Occipital lobe (tissue), 2 donors: ENCODE results near the gene SPRTN. TPM values are rescaled to one million over a fixed set of nuclear protein-coding genes. Genes with fewer than 3 reads are reported as not detected.
A peak's percentile ranks its signal among the peaks of the same experiment; 100 is the strongest.
"Not testable (repeated sequence)": the region's sequence is repeated elsewhere in the genome, so short reads cannot be mapped to it uniquely, and the experiment has no call there.

Experiments used
- DNase-seq: peaks from one replicate; lab custom pipeline; 2025; lab: John Stamatoyannopoulos, UW
- total RNA-seq: library from RNA; depleted of rRNA; stranded (reverse); fragments of >200 nt; gene quantifications from one replicate; pipeline ENCODE4 v1.2.3, GENCODE V29; 2014

The SPRTN gene
- total RNA-seq, 1 donor from 2014 or later: 15.9 TPM

DNA sequence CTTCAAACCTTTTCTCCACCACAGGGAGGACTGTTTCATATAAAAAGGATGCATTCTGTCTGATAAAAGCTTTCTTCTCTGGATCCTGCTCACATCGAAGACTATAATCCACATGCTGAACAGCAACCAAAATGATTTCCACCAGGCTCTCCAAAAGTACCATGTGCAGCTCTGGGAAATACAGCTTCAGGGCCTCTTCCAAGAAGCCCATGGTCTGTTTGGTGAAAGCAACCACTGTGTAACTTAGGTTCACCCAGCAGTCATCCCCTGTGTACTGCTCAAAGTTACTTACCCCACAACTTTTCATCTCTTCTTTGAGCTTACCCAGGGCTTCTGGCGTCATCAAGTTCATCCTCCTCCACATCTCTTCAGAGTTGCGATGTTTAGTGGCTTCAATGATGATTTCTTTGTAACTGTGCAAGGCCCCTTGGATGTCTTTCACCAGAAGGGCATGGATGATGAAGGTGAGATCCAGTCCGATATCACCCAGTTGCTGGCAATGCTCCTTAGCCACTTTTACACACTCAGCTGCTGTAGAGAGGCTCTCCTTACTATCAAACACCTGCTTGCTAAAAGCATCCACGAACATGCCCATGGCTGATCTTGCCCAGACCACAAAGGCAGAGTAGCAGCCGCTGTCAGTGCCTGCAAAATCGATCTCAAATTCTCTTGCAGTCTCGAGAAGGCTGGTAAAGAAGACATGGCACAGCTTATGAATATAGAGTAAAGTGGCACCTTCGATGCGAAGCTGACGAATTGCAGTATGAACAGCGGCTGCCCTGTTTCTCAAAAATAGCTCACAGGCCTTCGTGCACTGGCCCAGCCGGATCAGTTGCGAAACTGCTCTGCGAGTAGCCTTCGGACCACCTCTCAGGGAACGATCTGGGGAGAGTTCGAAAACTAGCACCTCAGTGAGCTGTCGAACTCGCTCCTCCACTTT, 2.2 kb upstream of the SPRTN start:
- no peak for DNase-seq

DNA sequence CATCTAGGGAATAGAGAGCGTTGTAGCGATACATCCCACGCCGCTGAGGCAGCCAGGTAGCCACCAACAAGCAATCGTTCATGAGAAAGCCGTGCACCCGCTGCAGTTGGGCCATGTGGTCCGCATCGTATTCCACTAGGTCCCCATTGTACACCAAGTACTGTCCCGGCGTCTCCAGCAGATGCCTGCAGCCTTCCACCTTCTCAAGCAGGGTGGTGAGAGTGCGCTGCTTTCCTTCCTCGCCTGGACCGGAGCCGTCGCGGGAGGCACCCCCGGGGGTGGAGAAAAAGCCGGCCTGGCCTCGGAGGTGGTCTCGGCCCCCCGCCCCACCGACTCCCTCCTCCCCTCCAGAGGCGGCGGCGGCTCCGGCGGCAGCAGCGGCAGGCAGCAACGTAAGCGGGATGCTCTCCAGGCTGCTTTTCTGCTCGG, 1.0 kb upstream of the SPRTN start:
- DNase-seq: no peak

DNA sequence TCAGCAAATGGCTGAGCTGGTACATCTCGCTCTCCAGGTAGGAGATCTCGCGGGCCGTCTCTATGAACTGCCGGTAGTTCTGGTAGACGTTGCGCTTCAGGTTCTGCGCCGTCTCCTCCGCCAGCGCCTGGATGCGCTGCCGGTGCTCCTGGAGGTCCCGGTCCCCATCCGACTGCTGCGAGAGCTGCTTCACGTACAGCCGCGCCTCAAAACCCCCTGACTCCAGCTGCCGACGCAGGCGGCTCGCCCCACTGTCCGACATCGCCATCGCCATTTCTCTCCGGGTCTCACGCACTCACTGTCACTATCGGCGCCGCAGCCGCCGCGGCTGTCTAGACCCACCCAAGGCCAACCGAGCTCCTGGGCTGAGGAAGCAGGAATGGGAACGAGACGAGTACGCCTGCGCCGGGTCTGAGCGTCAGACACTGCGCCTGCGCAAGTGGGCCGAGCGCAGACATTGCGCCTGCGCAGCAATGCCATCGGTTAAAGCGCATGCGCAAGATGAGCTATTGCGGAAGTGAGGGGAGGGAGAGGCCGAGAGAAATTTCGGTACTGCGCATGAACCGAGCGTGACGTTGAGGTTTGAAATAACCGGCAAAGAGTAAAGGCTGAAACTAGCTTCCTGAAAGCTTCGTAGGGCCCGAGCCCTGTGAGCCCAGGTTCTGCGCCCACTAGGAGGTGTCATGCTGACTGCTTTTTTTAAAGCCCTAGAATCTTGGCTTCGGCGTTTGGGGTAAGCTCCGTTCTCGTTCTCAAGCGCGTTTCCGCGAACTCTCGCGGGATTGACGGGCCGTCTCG, 422 bp upstream of the SPRTN start, which contains the start of gene EXOC8:
Gene EXOC8, minus strand, starts transcription at position 381 of the 798 bp plus-strand sequence. Its CDS starts 107 bp downstream, at position 274.
- DNase-seq: peak; percentile 90

DNA sequence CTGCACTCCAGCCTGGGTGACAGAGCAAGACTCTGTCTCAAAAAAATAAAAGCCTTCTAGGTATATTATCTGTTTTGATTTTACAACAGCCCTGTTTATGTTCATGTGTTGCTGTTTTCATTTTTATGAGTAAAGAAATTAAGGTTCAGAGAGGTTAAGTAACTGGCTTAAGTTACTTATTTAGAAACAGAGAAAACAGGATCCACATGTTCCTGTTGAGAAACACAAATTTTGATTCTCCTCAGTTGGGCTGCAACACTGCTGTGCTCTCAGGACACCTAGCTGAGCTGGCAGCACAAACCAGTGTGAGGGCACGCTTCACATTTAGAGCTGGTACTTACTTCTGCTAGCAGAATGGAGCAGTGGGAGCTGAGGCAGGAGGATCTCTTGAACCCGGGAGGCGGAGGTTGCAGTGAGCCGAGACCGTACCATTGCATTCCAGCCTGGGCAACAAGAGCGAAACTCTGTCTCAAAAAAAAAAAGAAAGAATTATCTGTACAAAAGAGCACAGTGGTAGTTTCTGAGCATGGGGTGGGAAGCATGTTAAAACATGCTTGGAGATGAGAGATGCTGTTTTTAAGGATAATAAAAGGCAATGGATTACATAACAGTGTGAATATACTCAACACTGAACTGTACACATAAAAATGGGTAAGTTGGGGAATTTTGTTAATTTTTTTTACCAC, 2.4 kb downstream of the SPRTN start:
- DNase-seq: no peak

DNA sequence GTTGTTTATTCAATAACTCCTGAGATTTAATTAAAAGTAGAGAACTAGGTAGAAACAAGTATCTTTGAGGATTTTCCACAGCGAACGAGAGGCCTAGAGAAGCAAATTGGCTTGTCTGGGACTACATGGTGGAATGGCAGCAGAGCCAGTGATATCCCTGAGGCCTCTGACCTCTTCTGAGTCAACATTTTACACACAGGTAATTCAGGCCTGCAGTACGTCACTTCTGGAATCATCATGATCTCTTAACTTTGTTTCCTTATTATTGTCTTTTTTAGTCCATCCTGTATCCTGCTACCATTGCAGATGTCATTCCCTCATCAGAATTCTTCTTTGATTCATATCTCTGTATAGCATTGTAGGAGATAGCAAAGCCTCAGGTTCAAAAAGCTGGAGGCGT, 9.9 kb downstream of the SPRTN start:
- DNase-seq: no peak

DNA sequence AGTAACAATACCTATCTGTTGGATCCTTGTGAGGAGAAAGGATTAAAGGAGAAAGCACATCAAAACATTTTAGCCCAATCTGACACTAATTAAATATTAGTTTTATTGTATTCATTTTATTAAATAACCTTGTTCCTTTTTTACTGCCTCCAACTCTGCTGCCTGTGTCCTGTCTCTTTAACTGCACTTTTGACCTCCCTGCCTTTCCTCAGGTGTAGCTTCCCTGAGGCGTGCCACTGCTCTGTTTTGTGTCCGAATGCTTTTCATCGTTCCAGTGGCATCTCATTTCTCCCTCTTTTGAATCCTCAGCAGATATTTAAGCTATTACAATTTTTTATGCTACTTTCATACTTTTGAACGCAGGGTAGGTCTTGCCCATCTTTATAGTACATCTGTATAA, 10.3 kb downstream of the SPRTN start:
- no peak for DNase-seq

DNA sequence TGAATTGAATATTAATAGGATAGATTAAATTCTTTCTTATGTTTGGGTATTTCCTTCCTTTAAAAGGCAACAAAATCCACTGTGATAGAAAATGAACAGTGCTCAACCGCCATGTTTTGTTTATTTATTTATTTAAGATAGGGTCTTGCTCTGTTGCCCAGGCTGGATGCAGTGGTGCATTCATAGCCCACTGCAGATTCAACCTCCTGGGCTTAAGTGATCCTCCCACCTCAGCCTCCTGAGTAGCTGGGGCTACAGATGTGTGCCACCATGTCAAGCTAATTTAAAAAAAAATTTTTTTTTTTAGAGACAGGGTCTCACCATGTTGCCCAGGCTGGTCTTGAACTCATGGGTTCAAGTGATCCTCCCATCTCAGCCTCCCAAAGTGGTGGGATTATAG, 10.8 kb downstream of the SPRTN start:
- not testable (repeated sequence) for DNase-seq

DNA sequence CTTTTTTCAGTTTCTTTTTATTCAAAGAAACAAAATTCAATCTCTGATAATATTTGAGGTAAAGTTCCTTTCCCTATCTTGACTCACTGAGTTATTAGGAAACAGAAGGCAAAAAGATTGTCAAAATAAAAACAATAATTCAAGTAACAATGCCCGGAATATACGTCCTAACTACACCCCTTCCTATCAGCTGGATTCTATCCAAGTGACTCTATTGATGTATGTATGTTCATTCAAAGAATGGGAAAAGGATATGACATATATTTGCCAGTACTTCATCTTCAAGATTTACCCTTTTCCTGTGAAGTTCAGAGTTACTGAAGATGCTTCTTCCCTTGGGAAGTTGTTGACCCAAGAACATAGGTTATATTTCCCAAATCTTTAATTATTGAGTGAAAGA, 13.7 kb downstream of the SPRTN start:
- no peak for DNase-seq

DNA sequence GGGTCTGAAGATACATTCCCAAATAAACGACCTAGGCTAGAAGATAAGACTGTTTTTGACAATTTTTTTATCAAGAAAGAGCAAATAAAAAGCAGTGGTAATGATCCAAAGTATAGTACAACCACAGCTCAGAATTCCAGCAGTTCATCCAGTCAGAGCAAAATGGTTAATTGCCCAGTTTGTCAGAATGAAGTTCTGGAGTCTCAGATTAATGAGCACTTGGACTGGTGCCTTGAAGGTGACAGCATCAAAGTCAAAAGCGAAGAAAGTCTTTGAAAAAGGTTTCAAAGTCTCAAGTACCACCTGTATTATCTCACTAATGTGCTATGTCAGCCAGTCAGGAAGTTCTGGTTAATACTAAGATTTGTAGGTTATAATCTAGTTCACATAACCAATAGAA, 15.0 kb downstream of the SPRTN start:
- no peak for DNase-seq

DNA sequence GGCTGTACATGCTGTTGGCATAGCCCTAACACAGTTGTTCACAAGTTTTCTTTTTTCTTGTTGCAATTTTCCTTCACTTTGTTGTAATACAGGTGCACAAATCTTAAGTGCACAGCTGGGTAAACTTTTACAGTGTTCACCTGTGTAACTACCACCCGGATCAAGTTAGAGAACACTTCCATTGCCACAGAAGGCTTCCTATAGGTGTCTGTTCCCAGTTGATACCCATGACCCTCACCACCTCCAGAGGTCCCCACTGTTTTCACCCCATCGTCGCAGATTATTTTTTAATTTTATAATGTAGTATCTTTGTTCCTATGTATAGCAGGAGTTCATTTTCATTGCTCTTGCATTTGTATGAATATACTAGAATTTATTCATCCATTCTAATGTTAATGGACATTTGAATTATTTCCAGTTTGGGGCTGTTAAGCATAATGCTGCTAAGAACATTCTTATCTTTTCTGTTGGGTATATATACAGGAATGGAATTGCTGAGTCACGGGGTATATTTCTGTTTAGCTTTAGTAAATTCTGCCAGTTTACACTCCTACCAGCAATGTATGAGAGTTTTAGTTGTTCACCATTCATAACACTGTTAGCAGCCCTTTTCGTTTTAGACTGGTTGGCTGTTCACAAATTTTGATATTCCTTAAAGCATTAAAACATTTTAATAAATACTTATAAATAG, 16.4 kb downstream of the SPRTN start:
- no peak for DNase-seq

DNA sequence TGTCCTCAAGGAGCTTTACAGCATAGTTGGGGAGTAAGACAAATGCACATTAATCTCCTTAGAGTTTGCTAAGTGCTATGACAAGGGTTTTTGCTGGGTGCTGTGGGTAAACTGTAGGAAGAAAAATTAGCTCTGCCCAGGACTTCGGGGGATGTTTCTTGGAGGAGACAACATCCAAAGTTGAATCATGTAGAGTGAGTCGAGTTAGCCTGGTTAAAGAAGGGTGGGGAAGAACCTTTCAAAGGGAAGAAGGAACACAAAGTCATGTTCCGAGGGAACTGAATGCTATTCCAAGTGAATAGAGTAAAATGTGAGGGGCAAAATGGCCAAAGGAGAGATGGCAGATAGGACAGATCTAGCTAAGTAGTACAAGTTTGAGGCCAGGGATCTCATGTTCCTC, 17.1 kb downstream of the SPRTN start:
- no peak for DNase-seq

DNA sequence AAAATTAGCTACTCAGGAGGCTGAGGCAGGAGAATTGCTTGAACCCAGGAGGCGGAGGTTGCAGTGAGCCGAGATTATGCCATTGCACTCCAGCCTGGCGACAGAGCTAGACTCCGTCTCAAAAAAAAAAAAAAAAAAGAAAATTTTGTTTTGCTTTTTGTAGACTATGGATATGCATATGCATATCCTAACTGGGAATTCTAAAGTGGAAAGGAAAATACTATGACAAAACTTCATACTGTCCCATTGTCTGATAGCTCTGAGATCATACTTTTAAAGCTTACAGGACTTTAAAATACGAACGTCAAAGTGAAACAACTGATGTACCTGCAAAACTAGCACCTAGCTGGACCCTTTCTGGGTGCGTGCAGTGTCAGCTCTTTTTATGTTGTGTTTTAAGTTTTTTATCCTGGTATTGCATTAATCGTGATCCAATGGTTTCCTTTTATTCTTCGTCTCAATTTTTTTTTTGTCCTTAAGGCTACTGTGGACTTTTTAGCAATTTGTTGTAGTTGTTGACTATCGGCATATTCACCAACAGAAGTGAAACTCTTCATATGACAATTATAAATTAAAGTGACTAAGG, 19.2 kb downstream of the SPRTN start:
- DNase-seq: no peak

DNA sequence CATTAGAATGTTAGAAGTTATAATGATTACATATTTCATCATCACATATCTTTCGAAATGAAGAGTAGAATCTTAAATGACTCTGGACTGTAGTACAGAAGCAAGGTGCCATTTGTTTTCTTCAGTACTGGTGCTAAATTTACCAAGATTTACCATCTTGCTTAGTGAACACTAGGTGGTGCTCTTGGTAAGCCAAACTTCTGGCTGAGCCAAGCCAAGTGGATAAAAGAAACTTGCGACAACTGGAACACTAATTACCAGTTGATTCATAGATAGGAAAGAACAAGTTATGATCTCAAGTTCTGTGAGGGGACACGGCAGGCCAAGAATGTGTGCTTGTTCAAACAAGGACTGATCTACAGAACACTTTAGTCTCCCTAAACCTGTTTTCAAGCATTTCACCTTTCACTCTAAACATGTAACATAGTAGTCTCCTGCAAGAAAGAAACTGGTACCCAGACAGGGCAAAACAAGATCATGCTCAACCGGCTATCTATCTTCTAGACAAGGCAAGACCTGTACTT, 19.8 kb downstream of the SPRTN start:
- DNase-seq: peak; percentile 7

DNA sequence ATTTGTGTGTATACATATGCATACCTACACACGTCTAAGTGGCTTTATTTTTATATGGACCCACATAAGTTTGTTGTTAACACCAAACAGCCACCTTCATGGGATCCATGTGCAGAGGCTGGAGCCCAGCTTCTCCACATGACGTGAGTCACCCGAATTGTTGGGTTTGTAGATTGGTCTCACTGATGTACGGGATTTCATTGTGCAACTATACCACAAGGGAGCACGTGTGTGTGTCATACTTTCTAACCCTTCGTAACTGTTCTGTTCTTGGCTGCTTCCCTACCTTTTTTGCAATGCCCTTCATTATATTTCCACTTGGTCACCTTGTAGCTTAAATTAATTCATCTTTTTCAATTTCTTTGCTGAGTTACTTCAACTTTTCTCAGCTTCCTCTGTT, 21.0 kb downstream of the SPRTN start:
- no peak for DNase-seq

DNA sequence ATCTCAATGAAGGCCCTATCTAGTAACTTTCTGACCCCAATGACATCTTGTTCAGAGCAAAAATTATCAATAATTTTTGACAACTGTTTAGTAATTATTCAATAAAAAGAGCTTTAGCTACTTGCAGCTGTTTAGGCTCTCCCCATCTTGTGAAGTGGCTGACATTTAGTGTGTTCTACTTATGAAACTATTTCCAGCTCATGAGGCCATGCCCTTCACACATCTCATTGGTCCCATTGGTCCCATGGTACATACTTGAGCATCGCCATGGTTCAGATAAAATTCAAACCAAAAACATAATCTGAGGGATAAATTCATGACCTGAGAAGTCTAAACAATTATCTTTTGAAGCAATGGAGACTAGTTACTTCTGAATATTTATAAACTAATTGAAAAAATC, 24.2 kb downstream of the SPRTN start:
- DNase-seq: no peak

DNA sequence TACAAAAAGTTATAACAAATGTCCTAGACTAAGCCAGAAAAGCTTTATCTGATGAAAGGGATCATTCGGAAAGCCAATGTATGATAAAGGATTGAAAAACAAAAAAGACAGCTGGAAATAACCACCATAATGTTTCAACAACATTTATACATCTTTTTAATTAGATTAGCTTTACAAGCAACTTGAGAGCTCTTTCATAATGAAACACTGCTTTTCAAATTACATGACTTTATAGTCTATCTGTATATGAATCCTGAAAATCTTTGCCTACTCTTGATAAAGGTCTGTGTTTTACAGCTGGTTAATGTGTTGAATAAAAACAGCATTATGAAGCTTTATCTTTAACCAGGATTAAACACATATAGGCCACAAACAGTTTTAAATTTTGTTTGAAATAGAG, 25.5 kb downstream of the SPRTN start:
- no peak for DNase-seq

DNA sequence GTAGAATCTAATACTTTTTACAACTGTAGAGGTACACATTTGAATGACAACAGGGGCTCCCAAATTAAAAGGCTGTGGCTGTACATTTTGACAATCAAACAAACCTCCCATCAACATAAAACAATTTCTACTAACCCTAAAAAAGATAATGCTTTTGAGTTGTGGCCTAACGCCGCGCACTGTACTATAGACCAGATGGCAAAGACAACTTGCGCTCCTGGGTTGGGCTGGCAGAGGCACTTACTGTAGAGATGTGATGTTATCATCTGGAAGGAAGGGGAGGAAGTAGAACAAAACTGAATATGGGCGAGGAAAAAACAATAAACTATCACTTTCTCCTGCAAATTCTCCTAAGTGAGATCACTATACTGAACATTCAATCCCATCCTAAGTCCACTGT, 26.1 kb downstream of the SPRTN start:
- DNase-seq: no peak

DNA sequence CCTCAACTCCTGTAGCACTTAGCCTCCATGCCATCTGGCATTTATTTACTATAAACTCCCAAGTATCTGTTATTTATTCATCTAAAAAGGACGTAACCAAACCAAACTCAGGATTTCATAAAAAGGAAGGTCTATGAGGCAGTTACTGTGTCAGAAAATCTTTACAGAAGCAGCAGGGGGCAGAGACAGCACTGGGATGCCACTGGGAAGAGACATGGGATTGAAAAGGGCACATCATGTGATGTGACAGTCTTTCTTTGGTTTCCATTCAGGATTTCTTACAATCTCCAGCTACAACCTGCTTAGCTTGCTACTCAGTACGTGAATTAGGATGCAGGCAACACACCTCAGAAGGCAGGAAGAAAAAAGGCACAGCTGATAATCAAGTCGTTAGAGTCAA, 31.2 kb downstream of the SPRTN start:
- no peak for DNase-seq

DNA sequence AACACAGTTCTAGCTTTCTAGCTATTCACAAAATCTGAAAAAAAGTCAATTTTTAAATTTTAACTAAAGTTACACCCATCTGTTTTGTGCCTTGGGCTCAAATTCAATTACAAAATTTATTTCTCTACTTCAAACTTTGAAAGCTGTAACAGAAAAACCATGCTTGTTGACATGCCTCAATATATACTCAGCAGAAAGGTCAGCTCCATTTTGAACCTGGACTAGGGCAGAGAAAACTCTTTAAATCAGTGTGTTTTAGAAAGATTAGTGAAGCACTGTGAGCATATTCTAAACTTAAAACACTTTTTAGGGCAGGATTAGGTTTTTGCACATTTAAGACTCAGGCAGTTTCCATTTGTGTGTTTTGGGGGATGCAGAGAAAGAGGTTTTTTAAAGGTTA, 34.4 kb downstream of the SPRTN start:
- DNase-seq: no peak

DNA sequence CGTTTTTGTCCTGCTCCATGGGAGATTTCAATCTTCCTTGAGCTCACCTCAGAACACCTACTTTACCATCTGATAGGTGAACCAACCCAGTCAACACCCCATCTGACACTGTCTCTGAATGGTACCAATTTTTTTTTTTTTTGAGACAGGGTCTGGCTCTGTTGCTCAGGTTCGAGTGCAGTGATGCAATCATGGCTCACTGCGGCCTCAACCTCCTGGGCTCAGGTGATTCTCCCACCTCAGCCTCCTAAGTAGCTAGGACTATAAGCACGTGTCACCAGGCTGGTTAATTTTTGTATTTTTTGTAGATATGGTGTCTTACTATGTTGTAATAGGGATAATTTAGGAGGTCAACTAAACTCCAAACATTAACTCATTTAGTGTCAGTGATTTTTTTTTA, 36.3 kb downstream of the SPRTN start:
- DNase-seq: no peak

DNA sequence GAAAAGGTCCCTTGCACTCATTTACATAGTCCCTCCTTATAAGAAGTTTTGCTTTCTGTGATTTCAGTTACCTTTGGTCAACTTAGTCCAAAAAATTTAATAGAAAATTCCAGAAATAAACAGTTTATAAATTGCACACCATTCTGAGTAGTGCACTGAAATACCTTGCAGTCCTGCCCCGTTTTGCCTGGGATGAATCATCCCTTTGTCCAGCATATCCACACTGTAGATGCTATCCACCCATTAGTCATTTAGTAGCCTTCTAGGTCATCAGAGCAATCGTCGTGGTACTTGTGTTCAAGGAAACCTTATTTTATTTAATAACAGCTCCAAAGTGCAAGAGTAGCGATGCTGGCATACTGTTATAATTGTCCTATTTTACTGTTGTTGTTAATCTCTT, 38.0 kb downstream of the SPRTN start:
- DNase-seq: no peak
